Neural cell (in vitro differentiated cells): ENCODE data around the gene COL5A1. TPM values are rescaled to one million over a fixed set of nuclear protein-coding genes. Genes with fewer than 3 reads are reported as not detected.

Experiments
- H2AFZ ChIP-seq: fragments of 200-600, 300-800 bp; sonication (generic), shearing (Covaris generic); 2 replicates; pipeline ENCODE4 v1.6.0; 2014; ENCODE audit warnings: low read depth, mild to moderate bottlenecking, antibody characterized with exemption, low read length, moderate library complexity
- H3F3A ChIP-seq: fragments of 200-600 bp; shearing (Covaris generic); 2 replicates; pipeline ENCODE4 v1.6.1; 2016; ENCODE audit warnings: mild to moderate bottlenecking, moderate library complexity, mixed read lengths, antibody characterized with exemption, low read length; ENCODE audit not compliant: insufficient read depth, poor library complexity, severe bottlenecking
- H3K27ac ChIP-seq: fragments of 200-600, 300-800 bp; sonication (generic), shearing (Covaris generic); 2 replicates; pipeline ENCODE4 v1.5.1; 2014; ENCODE audit warnings: mild to moderate bottlenecking, low read length, moderate library complexity
- H3K27me3 ChIP-seq: fragments of 300-800, 200-600 bp; sonication (generic), shearing (Covaris generic); 2 replicates; pipeline ENCODE4 v1.6.0; 2014; ENCODE audit warnings: mild to moderate bottlenecking, low read depth, low read length, moderate library complexity; ENCODE audit not compliant: insufficient read depth
- H3K36me3 ChIP-seq: fragments of 300-800, 200-600 bp; sonication (generic), shearing (Covaris generic); 2 replicates; pipeline ENCODE4 v1.5.1; 2014; ENCODE audit warnings: mild to moderate bottlenecking, antibody characterized with exemption, low read length, moderate library complexity; ENCODE audit not compliant: insufficient read depth
- H3K4me2 ChIP-seq: fragments of 300-800, 200-600 bp; sonication (generic), shearing (Covaris generic); 2 replicates; pipeline ENCODE4 v1.6.0; 2014; ENCODE audit warnings: mild to moderate bottlenecking, low read length
- H3K4me3 ChIP-seq: fragments of 300-800, 200-600 bp; sonication (generic), shearing (Covaris generic); 2 replicates; pipeline ENCODE4 v1.5.1; 2014; ENCODE audit warnings: mild to moderate bottlenecking, low read length, moderate library complexity
- H3K79me2 ChIP-seq: fragments of 200-600 bp; shearing (Covaris generic); replicated peaks from 2 replicates; pipeline ENCODE4 v1.6.0; 2014; ENCODE audit warnings: mild to moderate bottlenecking, low read length, moderate library complexity; ENCODE audit not compliant: insufficient read depth
- H3K9ac ChIP-seq: fragments of 300-800, 200-600 bp; sonication (generic), shearing (Covaris generic); 2 replicates; pipeline ENCODE4 v1.6.1; 2016; ENCODE audit warnings: mild to moderate bottlenecking, low read length, mixed read lengths
- H3K9me2 ChIP-seq: fragments of 200-600 bp; shearing (Covaris generic); 2 replicates; pipeline ENCODE4 v1.6.1; 2016; ENCODE audit warnings: mild to moderate bottlenecking, low read length, mixed read lengths; ENCODE audit not compliant: insufficient read depth
- H3K9me3 ChIP-seq: fragments of 200-600, 300-800 bp; sonication (generic), shearing (Covaris generic); 2 replicates; pipeline ENCODE4 v1.6.1; 2016; ENCODE audit warnings: mild to moderate bottlenecking, mixed run types, low read length, moderate library complexity, mixed read lengths
- H4K20me1 ChIP-seq: fragments of 200-600 bp; shearing (Covaris generic); 2 replicates; pipeline ENCODE4 v1.6.1; 2016; ENCODE audit warnings: mild to moderate bottlenecking, mixed run types; ENCODE audit not compliant: insufficient read depth
- CTCF ChIP-seq: fragments of 450-650 bp; IDR thresholded peaks from 2 replicates; pipeline ENCODE4 v1.5.1; 2014; ENCODE audit warnings: antibody characterized with exemption, mild to moderate bottlenecking, moderate library complexity; ENCODE audit not compliant: poor library complexity, severe bottlenecking
- EP300 ChIP-seq: fragments of 450-650 bp; conservative IDR thresholded peaks from 2 replicates; pipeline ENCODE4 v1.6.1; 2014; ENCODE audit warnings: antibody characterized with exemption, mild to moderate bottlenecking, moderate library complexity; ENCODE audit not compliant: poor library complexity, severe bottlenecking
- EZH2 ChIP-seq: fragments of 200-600, 300-800 bp; shearing (Covaris generic), sonication (generic); IDR thresholded peaks from 2 replicates; pipeline ENCODE4 v1.6.1; 2014; ENCODE audit warnings: antibody characterized with exemption, low read length, borderline replicate concordance, mild to moderate bottlenecking; ENCODE audit not compliant: insufficient read depth, poor library complexity, severe bottlenecking
- MXI1 ChIP-seq: fragments of 450-650 bp; conservative IDR thresholded peaks from 2 replicates; pipeline ENCODE4 v1.6.1; 2014; ENCODE audit warnings: antibody characterized with exemption, mild to moderate bottlenecking; ENCODE audit not compliant: poor library complexity, severe bottlenecking
- REST ChIP-seq: IDR thresholded peaks from 2 replicates; pipeline ENCODE4 v1.6.1; 2012; ENCODE audit warnings: borderline replicate concordance
- SMC3 ChIP-seq: fragments of 450-650 bp; conservative IDR thresholded peaks from 2 replicates; pipeline ENCODE4 v1.6.1; 2014; ENCODE audit warnings: antibody characterized with exemption, mild to moderate bottlenecking, moderate library complexity; ENCODE audit not compliant: poor library complexity
- TAF1 ChIP-seq: IDR thresholded peaks from 2 replicates; pipeline ENCODE4 v1.6.1; 2012; ENCODE audit warnings: low read depth
- polyA plus RNA-seq: library from polyadenylated mRNA; depleted of rRNA; stranded (reverse); fragments of >200 nt; gene quantifications from 2 replicates; pipeline ENCODE4 v1.2.3, GENCODE V29; 2014

COL5A1 gene
- polyA plus RNA-seq, 1 donor from 2014 or later: not detected

- Histone ChIP-seq H3K4me3 (no peak overlapping the region), H3K27ac (no peak overlapping the region)
Measured at GRCh38 chr9:134832471-134832870, 190.9 kb downstream of the COL5A1 start.

GRCh38 chr9:134833294-134833880, 191.8 kb downstream of the COL5A1 start:
- H3K9me2 ChIP-seq: no peaks in the 10 kb centered on the region
- no peak overlapping the region for H3K4me2 ChIP-seq
- H2AFZ ChIP-seq: no peak overlapping the region
- no peaks in the 10 kb centered on the region for H3K36me3 ChIP-seq
- H3K79me2 ChIP-seq: no peaks in the 10 kb centered on the region
- H3K27me3 ChIP-seq: no peaks in the 10 kb centered on the region
- no peak overlapping the region for H3K27ac ChIP-seq
- H3K9ac ChIP-seq: no peak overlapping the region
- no peak overlapping the region for H3K4me3 ChIP-seq
- H4K20me1 ChIP-seq: no peaks in the 10 kb centered on the region
- no peaks in the 10 kb centered on the region for H3F3A ChIP-seq
- H3K9me3 ChIP-seq: no peaks in the 10 kb centered on the region
- TF ChIP-seq MXI1 (no peak), REST (no peak), EZH2 (no peak), CTCF (no peak), SMC3 (no peak), TAF1 (no peak)

More at GRCh38 chr9:134832471-134832870, 190.9 kb downstream of the COL5A1 start:
- Histone ChIP-seq H3K4me2 (no peak overlapping the region), H3K27me3 (no peaks in the 10 kb centered on the region), H3K79me2 (no peaks in the 10 kb centered on the region), H3K9me2 (no peaks in the 10 kb centered on the region), H3K9me3 (no peaks in the 10 kb centered on the region), H4K20me1 (no peaks in the 10 kb centered on the region), H3F3A (no peaks in the 10 kb centered on the region), H3K36me3 (no peaks in the 10 kb centered on the region), H2AFZ (no peak overlapping the region), H3K9ac (no peak overlapping the region)
- TF ChIP-seq SMC3: no peak
- TF ChIP-seq REST: no peak
- TF ChIP-seq EP300: no peak
- TF ChIP-seq TAF1: no peak
- TF ChIP-seq CTCF: no peak
- TF ChIP-seq MXI1: no peak
